ENCODE results near the gene FAM193B. TPM values are rescaled to one million over a fixed set of nuclear protein-coding genes. Genes with fewer than 3 reads are reported as not detected.
A peak's percentile ranks its signal among the peaks of the same experiment; 100 is the strongest.

The FAM193B gene
- total and polyA plus RNA-seq, 2 donors (not counting 1 experiment from before 2014, with no cell fraction given), result 227 to 301 TPM

DNA sequence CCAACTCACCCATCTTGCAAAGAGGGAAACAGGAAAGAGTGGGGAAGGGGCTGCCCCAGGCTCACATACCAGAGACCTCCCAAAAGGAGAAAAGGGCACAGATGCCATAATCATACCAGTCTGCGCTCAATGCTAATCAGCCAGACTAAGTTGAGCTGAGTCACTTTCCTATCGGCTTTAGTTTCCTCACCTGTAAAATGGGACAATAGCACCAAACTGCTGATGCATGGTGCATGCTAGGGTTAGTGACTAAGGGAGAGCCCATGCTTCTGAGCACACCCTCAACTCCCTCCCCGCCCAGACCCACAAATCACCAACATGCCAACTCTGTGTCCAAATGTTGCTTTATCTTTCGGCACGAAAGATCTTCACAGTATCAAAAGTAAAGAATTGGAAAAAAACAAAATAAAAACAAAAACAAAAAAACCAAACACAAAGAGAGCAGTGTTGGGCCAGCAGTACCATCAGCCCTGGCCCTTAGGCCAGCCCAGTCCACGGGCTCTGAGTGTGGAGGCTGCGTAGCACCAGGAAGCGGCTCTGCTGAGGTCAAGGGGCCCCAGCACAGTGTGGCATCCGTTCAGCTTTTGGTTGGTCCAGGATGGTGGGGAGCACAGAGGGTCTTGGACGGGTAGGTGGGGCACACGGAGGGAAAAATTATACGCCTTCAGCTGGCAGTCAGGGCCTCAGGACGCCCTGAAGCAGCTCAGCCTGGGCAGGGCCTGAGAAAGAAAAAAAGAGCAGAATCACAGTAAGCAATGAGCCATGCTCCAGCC lies 34.7 kb downstream of the FAM193B start:
- ATAC-seq (ENCODE audit: low read depth), result no peak
- H4K20me1 ChIP-seq (ENCODE audit: control insufficient read depth, insufficient read depth, low read length, poor library complexity, severe bottlenecking), result peaks cover 31% of the 10 kb centered on the region
- no peaks in the 10 kb centered on the region for H3K27me3 ChIP-seq (replicated peaks in 1 of 4; ENCODE audit: control extremely low read depth in 1 of 4, control insufficient read depth in 3 of 4, insufficient read depth in 4 of 4, low read length in 3 of 4)
- DNase-seq, result no peak
- peak overlapping the region in 1 of 2 donors; percentile 26 for H3K27ac ChIP-seq (ENCODE audit: low read length in 2 of 2)
- H3K4me3 Mint-ChIP-seq, result no peak overlapping the region
- H3K9me3 Mint-ChIP-seq (ENCODE audit: insufficient read depth), result no peaks in the 10 kb centered on the region
- H3K27me3 Mint-ChIP-seq, result no peaks in the 10 kb centered on the region
- peaks cover 7 to 27% of the 10 kb centered on the region in 2 donors for H3K4me1 ChIP-seq (ENCODE audit: control insufficient read depth in 2 of 2, insufficient read depth in 2 of 2, low read length in 2 of 2)
- no peak for TF ChIP-seq EZH2 (IDR thresholded peaks at IDR 0.05; ENCODE audit: borderline replicate concordance, insufficient read depth, low read depth, low read length, poor library complexity, severe bottlenecking)
- TF ChIP-seq, protein P1, sequence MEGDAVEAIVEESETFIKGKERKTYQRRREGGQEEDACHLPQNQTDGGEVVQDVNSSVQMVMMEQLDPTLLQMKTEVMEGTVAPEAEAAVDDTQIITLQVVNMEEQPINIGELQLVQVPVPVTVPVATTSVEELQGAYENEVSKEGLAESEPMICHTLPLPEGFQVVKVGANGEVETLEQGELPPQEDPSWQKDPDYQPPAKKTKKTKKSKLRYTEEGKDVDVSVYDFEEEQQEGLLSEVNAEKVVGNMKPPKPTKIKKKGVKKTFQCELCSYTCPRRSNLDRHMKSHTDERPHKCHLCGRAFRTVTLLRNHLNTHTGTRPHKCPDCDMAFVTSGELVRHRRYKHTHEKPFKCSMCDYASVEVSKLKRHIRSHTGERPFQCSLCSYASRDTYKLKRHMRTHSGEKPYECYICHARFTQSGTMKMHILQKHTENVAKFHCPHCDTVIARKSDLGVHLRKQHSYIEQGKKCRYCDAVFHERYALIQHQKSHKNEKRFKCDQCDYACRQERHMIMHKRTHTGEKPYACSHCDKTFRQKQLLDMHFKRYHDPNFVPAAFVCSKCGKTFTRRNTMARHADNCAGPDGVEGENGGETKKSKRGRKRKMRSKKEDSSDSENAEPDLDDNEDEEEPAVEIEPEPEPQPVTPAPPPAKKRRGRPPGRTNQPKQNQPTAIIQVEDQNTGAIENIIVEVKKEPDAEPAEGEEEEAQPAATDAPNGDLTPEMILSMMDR (IDR thresholded peaks at IDR 0.05), result no peak
- intact Hi-C loops (cut with micrococcal nuclease), result no loop called here
- H3K79me2 ChIP-seq (ENCODE audit: control insufficient read depth, insufficient read depth, low read length), result peaks cover 45% of the 10 kb centered on the region
- H3K4me3 ChIP-seq (ENCODE audit: control extremely low read depth in 1 of 5, extremely low read depth in 1 of 5, insufficient read depth in 1 of 5, low read depth in 2 of 5, low read length in 4 of 5), result no peak overlapping the region
- ChIA-PET POLR2A (no interaction called here), CTCF (interaction anchor here (1.1 kb wide), 1 partner anchor 62 kb away, joined by 3 read pairs; no protein-coding TSS in a partner anchor)
- no peak overlapping the region for H3K27ac Mint-ChIP-seq
- 82% methylated on average over 8 of the region's 13 CpGs for WGBS (ENCODE audit: insufficient coverage)
- no peak overlapping the region for H3K4me2 ChIP-seq (replicated peaks; ENCODE audit: low read depth, low read length, poor library complexity, severe bottlenecking)
- H3K9me3 ChIP-seq (ENCODE audit: control extremely low read depth in 1 of 3, control insufficient read depth in 2 of 3, insufficient read depth in 1 of 3, low read length in 2 of 3), result no peaks in the 10 kb centered on the region
- H3K4me1 Mint-ChIP-seq, result peaks cover 44% of the 10 kb centered on the region
- peaks cover 0 to 49% of the 10 kb centered on the region in 2 experiments for H3K36me3 ChIP-seq (replicated peaks in 1 of 2; ENCODE audit: control extremely low read depth in 1 of 2, control insufficient read depth in 1 of 2, extremely low read depth in 1 of 2, insufficient read depth in 2 of 2, low read length in 1 of 2)
- H3K9ac ChIP-seq (ENCODE audit: low read length), result no peak overlapping the region
- H2AFZ ChIP-seq (ENCODE audit: insufficient read depth, low read depth, low read length, poor library complexity, severe bottlenecking), result no peak overlapping the region
